WI38 (cell line): Measurements from ENCODE around the gene RSRC1.

Source experiments
- H3K4me3 ChIP-seq: 2 replicates; pipeline ENCODE4 v1.5.1; 2011; ENCODE audit warnings: low read depth, mild to moderate bottlenecking, control low read depth, low read length
- TF ChIP-seq, protein P1 (sequence below): IDR thresholded peaks from 2 replicates; pipeline ENCODE4 v1.5.1; 2012; ENCODE audit warnings: low read depth, mild to moderate bottlenecking, control low read depth, low read length

RSRC1 gene

DNA sequence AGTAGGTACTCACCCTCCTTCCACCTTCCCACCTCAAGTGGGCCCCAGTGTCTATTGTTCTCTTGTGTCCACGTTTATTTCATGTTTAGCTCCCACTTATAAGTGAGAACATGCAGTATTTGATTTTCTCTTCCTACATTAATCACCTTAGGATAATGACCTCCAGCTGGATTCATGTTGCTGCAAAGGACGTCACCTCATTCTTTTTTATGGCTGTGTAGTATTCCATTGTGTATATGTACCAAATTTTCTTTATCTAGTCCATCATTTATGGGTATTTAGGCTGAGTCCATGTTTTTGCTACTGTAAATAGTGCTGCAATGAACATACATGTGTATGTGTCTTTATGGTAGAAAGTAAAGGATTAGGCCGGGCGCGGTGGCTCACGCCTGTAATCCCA is 455.2 kb downstream of the RSRC1 start:
- TF ChIP-seq, protein P1, sequence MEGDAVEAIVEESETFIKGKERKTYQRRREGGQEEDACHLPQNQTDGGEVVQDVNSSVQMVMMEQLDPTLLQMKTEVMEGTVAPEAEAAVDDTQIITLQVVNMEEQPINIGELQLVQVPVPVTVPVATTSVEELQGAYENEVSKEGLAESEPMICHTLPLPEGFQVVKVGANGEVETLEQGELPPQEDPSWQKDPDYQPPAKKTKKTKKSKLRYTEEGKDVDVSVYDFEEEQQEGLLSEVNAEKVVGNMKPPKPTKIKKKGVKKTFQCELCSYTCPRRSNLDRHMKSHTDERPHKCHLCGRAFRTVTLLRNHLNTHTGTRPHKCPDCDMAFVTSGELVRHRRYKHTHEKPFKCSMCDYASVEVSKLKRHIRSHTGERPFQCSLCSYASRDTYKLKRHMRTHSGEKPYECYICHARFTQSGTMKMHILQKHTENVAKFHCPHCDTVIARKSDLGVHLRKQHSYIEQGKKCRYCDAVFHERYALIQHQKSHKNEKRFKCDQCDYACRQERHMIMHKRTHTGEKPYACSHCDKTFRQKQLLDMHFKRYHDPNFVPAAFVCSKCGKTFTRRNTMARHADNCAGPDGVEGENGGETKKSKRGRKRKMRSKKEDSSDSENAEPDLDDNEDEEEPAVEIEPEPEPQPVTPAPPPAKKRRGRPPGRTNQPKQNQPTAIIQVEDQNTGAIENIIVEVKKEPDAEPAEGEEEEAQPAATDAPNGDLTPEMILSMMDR, result no peak

DNA sequence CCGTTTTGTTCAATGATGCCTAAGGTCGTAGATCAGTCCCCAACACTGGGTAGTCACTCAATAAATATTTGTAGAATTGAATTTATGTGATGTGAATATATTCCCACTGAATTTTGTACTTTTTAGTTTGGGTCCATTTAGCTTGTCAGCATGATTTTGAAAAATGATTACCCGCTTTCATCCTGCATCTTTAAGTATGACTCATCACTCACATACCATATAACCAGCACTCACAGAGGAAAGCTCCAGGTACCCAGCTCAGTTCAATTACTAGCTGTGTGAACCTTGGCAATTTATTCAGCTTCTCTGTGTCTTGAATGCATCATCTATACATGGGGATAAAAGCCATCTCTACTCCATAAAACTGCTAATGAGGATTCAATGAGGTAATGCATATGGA is 458.9 kb downstream of the RSRC1 start:
- H3K4me3 ChIP-seq, result no peak overlapping the region
- TF ChIP-seq, protein P1, result no peak

More for the DNA sequence above, 455.2 kb downstream of the RSRC1 start:
- H3K4me3 ChIP-seq, result no peak overlapping the region

DNA sequence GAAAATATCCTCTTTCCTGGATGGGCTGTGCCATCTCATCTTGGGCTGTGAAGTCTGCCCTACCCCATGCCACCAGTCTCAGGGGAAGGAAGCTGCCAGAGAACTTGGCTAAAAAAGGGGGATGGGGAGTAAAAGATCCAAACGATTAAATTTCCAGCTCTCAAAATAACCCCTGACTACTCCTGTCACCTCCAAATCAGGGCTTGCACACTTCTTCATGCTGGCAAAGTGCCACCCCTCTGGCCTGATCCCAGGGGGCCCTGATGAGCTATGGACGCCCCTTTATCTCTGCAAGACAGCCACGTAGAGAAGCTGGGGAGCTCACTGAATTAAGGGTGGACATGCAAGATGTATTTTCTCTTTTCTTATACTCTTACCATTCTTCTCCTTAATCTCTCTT is 459.9 kb downstream of the RSRC1 start:
- TF ChIP-seq, protein P1, result no peak
- H3K4me3 ChIP-seq, result no peak overlapping the region

DNA sequence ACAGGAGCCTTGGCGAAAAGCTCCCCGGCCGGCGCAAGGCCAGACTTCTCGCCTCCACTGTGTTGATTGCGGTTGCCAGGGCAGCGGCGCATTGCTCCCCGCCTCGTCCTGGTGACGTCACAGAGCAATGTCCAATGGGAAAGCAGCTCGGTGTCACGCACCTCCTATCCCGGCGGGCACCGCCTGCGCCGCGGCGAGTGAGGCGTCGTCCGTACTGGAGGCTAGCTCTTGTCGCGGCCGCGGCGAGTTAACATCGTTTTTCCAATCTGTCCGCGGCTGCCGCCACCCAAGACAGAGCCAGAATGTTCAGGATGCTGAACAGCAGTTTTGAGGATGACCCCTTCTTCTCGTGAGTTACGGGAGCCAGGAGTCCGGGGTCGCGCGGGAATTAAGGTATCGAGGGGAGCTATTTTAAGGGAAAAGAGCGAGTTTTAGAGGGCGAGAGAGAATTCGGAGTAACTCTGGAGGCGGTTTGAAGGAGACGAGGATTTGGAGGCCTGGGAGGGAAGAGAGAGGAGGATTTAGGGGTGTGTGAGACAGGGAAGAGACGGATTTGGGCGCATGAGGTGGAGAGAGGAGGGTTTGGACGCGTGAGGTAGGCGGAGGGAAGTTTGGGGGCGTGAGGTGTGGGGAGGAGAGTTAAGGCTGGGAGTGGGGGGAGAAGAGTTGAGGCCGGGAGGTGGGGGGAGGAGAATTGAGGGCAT is 461.3 kb downstream of the RSRC1 start, which contains the start of gene MLF1:
Gene MLF1, plus strand, starts transcription at position 196 of the 704 bp plus-strand sequence. Its CDS starts 107 bp downstream, at position 303.
- TF ChIP-seq, protein P1, result no peak
- H3K4me3 ChIP-seq, result peak within 1 kb of the TSS; percentile 70

DNA sequence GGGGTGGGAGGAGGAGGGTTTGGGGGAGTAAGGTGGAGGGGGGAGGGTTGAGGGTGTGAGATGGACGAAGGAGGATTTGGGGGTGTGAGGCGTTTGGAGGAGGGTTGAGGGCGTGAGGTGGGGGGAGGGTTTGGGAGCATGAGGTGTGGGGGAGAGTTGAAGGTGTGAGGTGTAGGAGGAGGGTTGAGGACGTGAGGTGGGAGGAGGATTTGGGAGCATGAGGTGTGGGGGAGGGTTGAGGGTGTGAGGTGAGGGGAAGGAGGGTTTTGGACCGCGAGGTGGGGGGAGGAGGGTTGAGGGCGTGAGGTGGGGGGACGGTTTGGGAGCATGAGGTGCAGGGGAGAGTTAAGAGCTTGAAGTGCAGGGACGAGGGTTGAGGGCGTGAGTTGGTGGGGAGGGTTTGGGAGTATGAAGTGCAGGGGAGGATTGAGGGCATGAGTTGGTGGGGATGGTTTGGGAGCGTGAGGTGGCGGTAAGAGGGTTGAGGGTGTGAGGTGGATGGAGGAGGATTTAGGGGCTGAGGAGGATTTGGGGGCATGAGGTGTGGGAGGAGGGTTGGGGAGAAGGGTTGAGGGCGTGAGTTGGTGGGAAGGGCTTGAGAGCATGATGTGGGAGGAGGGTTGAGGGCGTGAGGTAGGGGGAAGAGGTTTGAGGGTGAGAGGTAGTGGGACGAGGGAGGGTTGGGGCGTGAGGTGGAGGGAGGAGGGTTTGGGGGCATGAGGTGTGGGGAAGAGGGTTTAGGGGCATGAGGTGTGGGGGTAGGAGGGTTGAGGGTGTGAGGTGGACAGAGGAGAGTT is 462.3 kb downstream of the RSRC1 start:
- TF ChIP-seq, protein P1, result no peak
- no peak overlapping the region for H3K4me3 ChIP-seq

DNA sequence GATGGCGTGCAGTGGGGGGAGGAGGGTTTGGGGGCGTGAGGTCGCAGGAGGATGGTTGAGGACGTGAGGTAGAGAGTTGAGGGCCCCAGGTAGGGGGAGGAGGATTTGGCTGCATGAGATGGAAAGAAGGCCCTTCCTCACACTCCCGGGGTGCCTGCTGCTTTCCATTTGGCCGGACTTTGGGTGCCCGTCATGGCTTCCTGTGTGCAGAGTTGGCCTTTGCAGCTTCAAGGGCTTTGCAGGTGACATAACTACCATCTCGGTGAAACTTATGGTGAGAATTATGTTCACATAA is 462.8 kb downstream of the RSRC1 start:
- H3K4me3 ChIP-seq, result no peak overlapping the region
- TF ChIP-seq, protein P1, result no peak

DNA sequence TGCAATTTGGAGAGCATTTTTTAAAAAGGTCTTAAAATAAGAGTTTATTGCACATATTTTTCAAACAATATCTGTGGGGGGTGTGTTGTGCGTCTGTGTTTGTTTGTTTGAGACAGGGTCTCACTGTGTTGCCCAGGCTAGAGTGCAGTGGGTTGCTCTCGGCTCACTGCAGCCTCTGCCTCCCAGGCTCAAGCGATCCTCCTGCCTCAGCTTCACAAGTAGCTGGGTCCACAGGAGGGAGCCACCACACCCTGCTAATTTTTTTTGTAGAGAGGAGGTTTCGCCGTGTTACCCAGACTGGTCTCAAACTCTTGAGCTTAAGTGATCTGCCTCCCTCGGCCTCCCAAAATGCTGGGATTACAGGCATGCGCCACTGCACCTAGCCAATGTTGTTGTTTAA is 463.8 kb downstream of the RSRC1 start:
- no peak overlapping the region for H3K4me3 ChIP-seq
- TF ChIP-seq, protein P1, result no peak
